ENCODE results near the gene RAB18.

RAB18 gene

GRCh38 chr10:27541796-27542729 lies 38.0 kb downstream of the RAB18 start:
- Histone ChIP-seq H3K27me3 (ENCODE audit: control insufficient read depth in 5 of 5, insufficient read depth in 4 of 5, low read length in 5 of 5) (no peaks in the 10 kb centered on the region), H3K27ac (ENCODE audit: low read depth, low read length) (no peak overlapping the region), H3K9ac (ENCODE audit: low read length in 5 of 5) (no peak overlapping the region), H3K4me3 (ENCODE audit: low read depth in 1 of 5, low read length in 5 of 5) (no peak overlapping the region), H3K9me3 (ENCODE audit: control insufficient read depth in 5 of 5, low read length in 5 of 5) (no peaks in the 10 kb centered on the region), H3K4me1 (ENCODE audit: control insufficient read depth in 5 of 5, insufficient read depth in 5 of 5, low read length in 5 of 5) (no peaks in the 10 kb centered on the region), H3K36me3 (ENCODE audit: control insufficient read depth in 5 of 5, insufficient read depth in 5 of 5, low read length in 5 of 5) (peaks cover 24 to 43% (median 27%) of the 10 kb centered on the region in 5 donors)

- no peak overlapping the region for H3K9ac ChIP-seq (ENCODE audit: low read length in 5 of 5)
- no peaks in the 10 kb centered on the region for H3K27me3 ChIP-seq (ENCODE audit: control insufficient read depth in 5 of 5, insufficient read depth in 4 of 5, low read length in 5 of 5)
- H3K27ac ChIP-seq (ENCODE audit: low read depth, low read length): no peak overlapping the region
- no peak overlapping the region for H3K4me3 ChIP-seq (ENCODE audit: low read depth in 1 of 5, low read length in 5 of 5)
- no peaks in the 10 kb centered on the region for H3K4me1 ChIP-seq (ENCODE audit: control insufficient read depth in 5 of 5, insufficient read depth in 5 of 5, low read length in 5 of 5)
- H3K36me3 ChIP-seq (ENCODE audit: control insufficient read depth in 5 of 5, insufficient read depth in 5 of 5, low read length in 5 of 5): peaks cover 20 to 36% (median 24%) of the 10 kb centered on the region in 5 donors
- H3K9me3 ChIP-seq (ENCODE audit: control insufficient read depth in 5 of 5, low read length in 5 of 5): no peaks in the 10 kb centered on the region
Measured at GRCh38 chr10:27542812-27543211, 38.7 kb downstream of the RAB18 start.

- Histone ChIP-seq H3K9ac (ENCODE audit: low read length in 5 of 5) (no peak overlapping the region), H3K36me3 (ENCODE audit: control insufficient read depth in 5 of 5, insufficient read depth in 5 of 5, low read length in 5 of 5) (peaks cover 4 to 18% (median 13%) of the 10 kb centered on the region in 5 donors), H3K9me3 (ENCODE audit: control insufficient read depth in 5 of 5, low read length in 5 of 5) (no peaks in the 10 kb centered on the region), H3K27ac (ENCODE audit: low read depth, low read length) (no peak overlapping the region), H3K4me1 (ENCODE audit: control insufficient read depth in 5 of 5, insufficient read depth in 5 of 5, low read length in 5 of 5) (no peaks in the 10 kb centered on the region), H3K4me3 (ENCODE audit: low read depth in 1 of 5, low read length in 5 of 5) (no peak overlapping the region), H3K27me3 (ENCODE audit: control insufficient read depth in 5 of 5, insufficient read depth in 4 of 5, low read length in 5 of 5) (no peaks in the 10 kb centered on the region)
Measured at GRCh38 chr10:27547047-27547446, 42.9 kb downstream of the RAB18 start.

- Histone ChIP-seq H3K4me3 (ENCODE audit: low read depth in 1 of 5, low read length in 5 of 5) (no peak overlapping the region), H3K9me3 (ENCODE audit: control insufficient read depth in 5 of 5, low read length in 5 of 5) (no peaks in the 10 kb centered on the region), H3K9ac (ENCODE audit: low read length in 5 of 5) (no peak overlapping the region), H3K27me3 (ENCODE audit: control insufficient read depth in 5 of 5, insufficient read depth in 4 of 5, low read length in 5 of 5) (no peaks in the 10 kb centered on the region), H3K36me3 (ENCODE audit: control insufficient read depth in 5 of 5, insufficient read depth in 5 of 5, low read length in 5 of 5) (peaks cover 4 to 16% (median 12%) of the 10 kb centered on the region in 5 donors), H3K4me1 (ENCODE audit: control insufficient read depth in 5 of 5, insufficient read depth in 5 of 5, low read length in 5 of 5) (no peaks in the 10 kb centered on the region), H3K27ac (ENCODE audit: low read depth, low read length) (no peak overlapping the region)
Measured at GRCh38 chr10:27547482-27547881, 43.4 kb downstream of the RAB18 start.

GRCh38 chr10:27550823-27551222 lies 46.7 kb downstream of the RAB18 start:
- H3K4me3 ChIP-seq (ENCODE audit: low read depth in 1 of 5, low read length in 5 of 5): no peak overlapping the region
- no peaks in the 10 kb centered on the region for H3K9me3 ChIP-seq (ENCODE audit: control insufficient read depth in 5 of 5, low read length in 5 of 5)
- no peaks in the 10 kb centered on the region for H3K27me3 ChIP-seq (ENCODE audit: control insufficient read depth in 5 of 5, insufficient read depth in 4 of 5, low read length in 5 of 5)
- no peaks in the 10 kb centered on the region for H3K4me1 ChIP-seq (ENCODE audit: control insufficient read depth in 5 of 5, insufficient read depth in 5 of 5, low read length in 5 of 5)
- peaks cover 0 to 2% (median 1%) of the 10 kb centered on the region in 5 donors for H3K36me3 ChIP-seq (ENCODE audit: control insufficient read depth in 5 of 5, insufficient read depth in 5 of 5, low read length in 5 of 5)
- H3K9ac ChIP-seq (ENCODE audit: low read length in 5 of 5): no peak overlapping the region
- no peak overlapping the region for H3K27ac ChIP-seq (ENCODE audit: low read depth, low read length)

GRCh38 chr10:27558612-27559020 lies 54.5 kb downstream of the RAB18 start:
- H3K9me3 ChIP-seq (ENCODE audit: control insufficient read depth in 5 of 5, low read length in 5 of 5): no peaks in the 10 kb centered on the region
- H3K36me3 ChIP-seq (ENCODE audit: control insufficient read depth in 5 of 5, insufficient read depth in 5 of 5, low read length in 5 of 5): no peaks in the 10 kb centered on the region

GRCh38 chr10:27561334-27561733 lies 57.2 kb downstream of the RAB18 start:
- no peaks in the 10 kb centered on the region for H3K9me3 ChIP-seq (ENCODE audit: control insufficient read depth in 5 of 5, low read length in 5 of 5)
- no peak overlapping the region for H3K27ac ChIP-seq (ENCODE audit: low read depth, low read length)
- H3K4me3 ChIP-seq (ENCODE audit: low read depth in 1 of 5, low read length in 5 of 5): no peak overlapping the region
- no peaks in the 10 kb centered on the region for H3K36me3 ChIP-seq (ENCODE audit: control insufficient read depth in 5 of 5, insufficient read depth in 5 of 5, low read length in 5 of 5)
- H3K4me1 ChIP-seq (ENCODE audit: control insufficient read depth in 5 of 5, insufficient read depth in 5 of 5, low read length in 5 of 5): no peaks in the 10 kb centered on the region
- no peak overlapping the region for H3K9ac ChIP-seq (ENCODE audit: low read length in 5 of 5)
- H3K27me3 ChIP-seq (ENCODE audit: control insufficient read depth in 5 of 5, insufficient read depth in 4 of 5, low read length in 5 of 5): no peaks in the 10 kb centered on the region

More at GRCh38 chr10:27558612-27559020, 54.5 kb downstream of the RAB18 start:
- Histone ChIP-seq H3K9ac (ENCODE audit: low read length in 5 of 5) (no peak overlapping the region), H3K27ac (ENCODE audit: low read depth, low read length) (no peak overlapping the region), H3K27me3 (ENCODE audit: control insufficient read depth in 5 of 5, insufficient read depth in 4 of 5, low read length in 5 of 5) (no peaks in the 10 kb centered on the region), H3K4me1 (ENCODE audit: control insufficient read depth in 5 of 5, insufficient read depth in 5 of 5, low read length in 5 of 5) (no peaks in the 10 kb centered on the region), H3K4me3 (ENCODE audit: low read depth in 1 of 5, low read length in 5 of 5) (no peak overlapping the region)

- Histone ChIP-seq H3K36me3 (ENCODE audit: control insufficient read depth in 5 of 5, insufficient read depth in 5 of 5, low read length in 5 of 5) (no peaks in the 10 kb centered on the region), H3K9me3 (ENCODE audit: control insufficient read depth in 5 of 5, low read length in 5 of 5) (no peaks in the 10 kb centered on the region), H3K4me3 (ENCODE audit: low read depth in 1 of 5, low read length in 5 of 5) (no peak overlapping the region), H3K4me1 (ENCODE audit: control insufficient read depth in 5 of 5, insufficient read depth in 5 of 5, low read length in 5 of 5) (no peaks in the 10 kb centered on the region), H3K9ac (ENCODE audit: low read length in 5 of 5) (no peak overlapping the region), H3K27me3 (ENCODE audit: control insufficient read depth in 5 of 5, insufficient read depth in 4 of 5, low read length in 5 of 5) (no peaks in the 10 kb centered on the region), H3K27ac (ENCODE audit: low read depth, low read length) (no peak overlapping the region)
Measured at GRCh38 chr10:27564398-27564797, 60.3 kb downstream of the RAB18 start.

GRCh38 chr10:27564880-27565279 lies 60.8 kb downstream of the RAB18 start:
- Histone ChIP-seq H3K4me1 (ENCODE audit: control insufficient read depth in 5 of 5, insufficient read depth in 5 of 5, low read length in 5 of 5) (no peaks in the 10 kb centered on the region), H3K4me3 (ENCODE audit: low read depth in 1 of 5, low read length in 5 of 5) (no peak overlapping the region), H3K27ac (ENCODE audit: low read depth, low read length) (no peak overlapping the region), H3K27me3 (ENCODE audit: control insufficient read depth in 5 of 5, insufficient read depth in 4 of 5, low read length in 5 of 5) (no peaks in the 10 kb centered on the region), H3K9me3 (ENCODE audit: control insufficient read depth in 5 of 5, low read length in 5 of 5) (no peaks in the 10 kb centered on the region), H3K36me3 (ENCODE audit: control insufficient read depth in 5 of 5, insufficient read depth in 5 of 5, low read length in 5 of 5) (no peaks in the 10 kb centered on the region), H3K9ac (ENCODE audit: low read length in 5 of 5) (no peak overlapping the region)
